PFSK-1 (cell line): ENCODE results near the gene TNIP2.

Experiments used
- FOXP2 ChIP-seq: optimal IDR thresholded peaks from 2 replicates; pipeline ENCODE3; 2011; ENCODE audit warnings: borderline replicate concordance, control low read depth, inconsistent platforms; ENCODE audit not compliant: insufficient read depth; ENCODE audit errors: extremely low read length, extremely low read depth
- POLR2AphosphoS5 ChIP-seq: IDR thresholded peaks from 2 replicates; pipeline ENCODE4 v1.6.1; 2012; ENCODE audit warnings: low read depth, mild to moderate bottlenecking, control low read depth, low read length, moderate library complexity
- REST ChIP-seq, 2 experiments: IDR thresholded peaks; 2 replicates each; pipeline versions ENCODE4 v1.6.1 to v1.8.0; 2011 to 2012; ENCODE audit warnings: low read depth in 2 of 2, low read length in 2 of 2, control low read depth in 1 of 2, inconsistent platforms in 1 of 2, mild to moderate bottlenecking in 1 of 2, moderate library complexity in 1 of 2; ENCODE audit not compliant: insufficient read depth in 1 of 2
- SIN3A ChIP-seq: IDR thresholded peaks from 2 replicates; pipeline ENCODE4 v1.6.1; 2012; ENCODE audit warnings: mild to moderate bottlenecking, low read length, moderate library complexity, borderline replicate concordance; ENCODE audit not compliant: insufficient read depth
- TAF1 ChIP-seq: IDR thresholded peaks from 2 replicates; pipeline ENCODE4 v1.6.1; 2012; ENCODE audit warnings: low read length, control low read depth, borderline replicate concordance; ENCODE audit not compliant: insufficient read depth

Gene TNIP2

GRCh38 chr4:2761035-2761923 is 5.1 kb upstream of the TNIP2 start:
- TF ChIP-seq TAF1 (no peak), REST (IDR thresholded peaks at IDR 0.05; ENCODE audit: insufficient read depth in 1 of 2, low read depth in 2 of 2, low read length in 2 of 2) (no peak), FOXP2 (no peak), SIN3A (no peak), POLR2AphosphoS5 (no peak)

DNA sequence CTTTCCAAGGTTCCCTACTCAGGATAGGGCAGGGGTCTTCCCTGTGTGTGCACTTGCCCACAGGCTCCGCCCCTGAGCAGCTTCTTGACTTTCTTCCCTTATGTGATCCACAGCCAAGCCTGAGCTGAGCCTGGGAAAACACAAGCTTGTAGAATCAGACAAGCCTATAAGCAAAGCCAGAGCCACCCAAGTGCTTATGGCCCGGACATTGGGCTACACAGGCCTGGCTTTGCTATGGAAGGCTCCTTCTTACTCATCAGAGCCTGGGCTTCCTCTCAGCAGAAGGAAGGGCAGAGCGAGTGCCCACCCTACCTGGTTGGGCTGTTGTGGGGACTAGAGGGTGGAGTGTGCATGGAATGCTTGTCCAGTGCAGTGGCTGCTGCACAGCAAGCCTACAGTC is 1.3 kb upstream of the TNIP2 start:
- TF ChIP-seq SIN3A (no peak), REST (IDR thresholded peaks at IDR 0.05; ENCODE audit: insufficient read depth in 1 of 2, low read depth in 2 of 2, low read length in 2 of 2) (no peak)

GRCh38 chr4:2756691-2757350 is 685 bp upstream of the TNIP2 start:
- TF ChIP-seq SIN3A (no peak), FOXP2 (no peak), REST (IDR thresholded peaks at IDR 0.05; ENCODE audit: insufficient read depth in 1 of 2, low read depth in 2 of 2, low read length in 2 of 2) (no peak), TAF1 (no peak), POLR2AphosphoS5 (no peak)

- TF ChIP-seq REST (IDR thresholded peaks at IDR 0.05; ENCODE audit: insufficient read depth in 1 of 2, low read depth in 2 of 2, low read length in 2 of 2) (no peak), SIN3A (no peak), FOXP2 (no peak), TAF1 (no peak), POLR2AphosphoS5 (no peak)
Measured at GRCh38 chr4:2754848-2755819, 1.0 kb downstream of the TNIP2 start.
